ENCODE measurements around the gene H2BK1. TPM values are rescaled to one million over a fixed set of nuclear protein-coding genes. Genes with fewer than 3 reads are reported as not detected.

H2BK1 gene
- total and polyA plus RNA-seq, 11 donors = not detected

DNA sequence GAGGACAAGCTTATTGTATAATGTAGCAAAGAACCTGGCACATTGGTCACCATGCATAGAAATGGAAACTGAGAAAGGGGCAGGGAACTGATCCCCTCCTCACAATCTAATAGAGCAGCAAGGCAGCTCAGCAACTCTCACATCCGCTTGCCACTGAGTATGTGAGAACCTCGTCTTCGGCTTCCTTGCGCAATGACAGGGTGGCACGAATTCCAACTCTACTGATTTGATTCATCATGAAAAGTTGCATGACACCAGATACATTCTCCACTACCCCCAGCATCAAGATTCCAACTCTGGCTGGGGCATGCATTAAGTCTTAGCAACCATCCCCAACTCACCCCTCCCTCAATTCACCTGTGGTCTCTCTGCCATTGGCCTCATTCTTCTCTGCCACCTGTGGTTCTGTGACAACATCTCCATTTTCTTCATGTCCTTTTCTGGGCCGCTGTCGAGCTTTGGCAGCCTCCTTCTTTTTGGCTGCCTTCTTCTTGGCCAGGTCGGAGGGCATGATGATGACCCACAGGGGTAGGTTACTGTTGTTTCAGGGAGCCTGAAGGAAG, 15.7 kb upstream of the H2BK1 start:
- ATAC-seq (no peak), DNase-seq (no peak)
- Histone ChIP-seq H3K4me3 (peak overlapping the region; percentile 76 to 99 (median 89)), H3K27me3 (no peaks in the 10 kb centered on the region), H3K27ac (peak overlapping the region in 4 of 12 donors; percentile 69 to 87 (median 78)), H3K9me3 (no peaks in the 10 kb centered on the region), H3K4me1 (peaks cover 3 to 30% (median 20%) of the 10 kb centered on the region in 12 donors), H3K36me3 (peaks cover 0 to 46% (median 40%) of the 10 kb centered on the region in 9 donors)
- no peak for TF ChIP-seq CTCF (IDR thresholded peaks at IDR 0.05)
- no peak for TF ChIP-seq POLR2A (IDR thresholded peaks at IDR 0.05)
- WGBS, 4 donors = 56 to 64% (median 61%) methylated on average over 8 of the region's 8 CpGs
- intact Hi-C loops (cut with DNase I) = loop anchor here in 1 of 10 donors (10.0 kb wide), 1 partner anchor 171 kb away; the partner anchor contains the start of genes CDK5 and SLC4A2

- no peak for DNase-seq
- peaks cover 0 to 69% (median 63%) of the 10 kb centered on the region in 9 donors for H3K36me3 ChIP-seq
- intact Hi-C loops (cut with DNase I) = loop anchor here in 1 of 10 donors (10.0 kb wide), 1 partner anchor 169 kb away; the partner anchor contains the start of genes CDK5 and SLC4A2
- no peaks in the 10 kb centered on the region for H3K27me3 ChIP-seq
- TF ChIP-seq CTCF (IDR thresholded peaks at IDR 0.05) (no peak), POLR2A (IDR thresholded peaks at IDR 0.05) (no peak)
- ATAC-seq = no peak
- H3K4me3 ChIP-seq = no peak overlapping the region
- no peak overlapping the region for H3K27ac ChIP-seq
- 90 to 93% (median 91%) methylated on average over 8 to 14 of the region's 14 CpGs for WGBS, 4 donors
- no peaks in the 10 kb centered on the region for H3K9me3 ChIP-seq
- peaks cover 3 to 26% (median 20%) of the 10 kb centered on the region in 12 donors for H3K4me1 ChIP-seq
These were observed 13.4 kb upstream of the H2BK1 start for GRCh38 chr7:151223728-151224127.

- WGBS, 4 donors = 91 to 98% (median 96%) methylated on average over 9 of the region's 9 CpGs
- ATAC-seq (no peak), DNase-seq (no peak)
- Histone ChIP-seq H3K4me3 (no peak overlapping the region), H3K27ac (no peak overlapping the region), H3K36me3 (peaks cover 3 to 100% (median 100%) of the 10 kb centered on the region in 9 donors), H3K9me3 (no peaks in the 10 kb centered on the region), H3K4me1 (no peaks in the 10 kb centered on the region), H3K27me3 (no peaks in the 10 kb centered on the region)
- TF ChIP-seq POLR2A (IDR thresholded peaks at IDR 0.05) (no peak), CTCF (IDR thresholded peaks at IDR 0.05) (no peak)
- intact Hi-C loops (cut with DNase I) = no loop called here
These were observed 7.9 kb upstream of the H2BK1 start for GRCh38 chr7:151218170-151218569.

- Histone ChIP-seq H3K9me3 (no peaks in the 10 kb centered on the region), H3K4me1 (no peaks in the 10 kb centered on the region), H3K27me3 (no peaks in the 10 kb centered on the region), H3K36me3 (peaks cover 3 to 87% (median 82%) of the 10 kb centered on the region in 9 donors), H3K27ac (no peak overlapping the region), H3K4me3 (no peak overlapping the region)
- TF ChIP-seq CTCF (IDR thresholded peaks at IDR 0.05) = no peak
- TF ChIP-seq POLR2A (IDR thresholded peaks at IDR 0.05) = no peak
- intact Hi-C loops (cut with DNase I) = no loop called here
- DNase-seq (no peak), ATAC-seq (no peak)
- WGBS, 4 donors = 97 to 100% (median 98%) methylated on average over 5 of the region's 5 CpGs
These were observed 5.1 kb upstream of the H2BK1 start for GRCh38 chr7:151215396-151215795.

All from heart left ventricle (tissue), 16 donors.